Gastrocnemius medialis (tissue), 4 donors: ENCODE measurements around the gene BLOC1S2.

Experiments used
- CTCF ChIP-seq, 5 experiments: fragments of 450-650 bp in 3 of 5; fragments of 200-600 bp in 2 of 5; sonication (generic) in 2 of 5; IDR thresholded peaks in 4 of 5; conservative IDR thresholded peaks in 1 of 5; 1 replicate in 4 of 5; 2 replicates in 1 of 5; pipeline ENCODE4 v1.5.1; 2016 to 2019; ENCODE audit warnings: antibody characterized with exemption in 5 of 5, mild to moderate bottlenecking in 3 of 5, moderate library complexity in 3 of 5
- POLR2A ChIP-seq, 2 donors: fragments of 450-650 bp; IDR thresholded peaks; one replicate each; pipeline ENCODE4 v1.6.1; 2017; ENCODE audit warnings: antibody characterized with exemption in 2 of 2, mild to moderate bottlenecking in 2 of 2, moderate library complexity in 2 of 2

- TF ChIP-seq POLR2A (IDR thresholded peaks at IDR 0.05) (no peak), CTCF (IDR thresholded peaks at IDR 0.05 in 4 of 5, conservative IDR thresholded peaks at IDR 0.05 in 1 of 5) (no peak)
Observed at GRCh38 chr10:100319707-100320402, 33.4 kb upstream of the BLOC1S2 start.
